Mesothelial cell of epicardium (in vitro differentiated cells): ENCODE results near the gene AHRR. TPM values are rescaled to one million over a fixed set of nuclear protein-coding genes. Genes with fewer than 3 reads are reported as not detected.

Experiments used
- DNase-seq, 2 experiments: peaks; one replicate each; pipeline ENCODE4 v3.0.0; 2021; ENCODE audit warnings: low spot score in 2 of 2; ENCODE audit not compliant: unreplicated experiment in 2 of 2
- H3K27ac Mint-ChIP-seq: 2 replicates; pipeline ENCODE4 v1.8.0; 2021; ENCODE audit warnings: mixed read lengths
- H3K27me3 Mint-ChIP-seq: 2 replicates; pipeline ENCODE4 v1.8.0; 2021; ENCODE audit warnings: low read depth, mixed read lengths
- H3K36me3 Mint-ChIP-seq: 2 replicates; pipeline ENCODE4 v1.8.0; 2021; ENCODE audit warnings: mixed read lengths
- H3K4me1 Mint-ChIP-seq: 2 replicates; pipeline ENCODE4 v1.8.0; 2021; ENCODE audit warnings: mixed read lengths
- H3K4me3 Mint-ChIP-seq: 2 replicates; pipeline ENCODE4 v1.8.0; 2021; ENCODE audit warnings: mild to moderate bottlenecking, moderate library complexity, mixed read lengths
- H3K9me3 Mint-ChIP-seq: 2 replicates; pipeline ENCODE4 v1.8.0; 2021; ENCODE audit warnings: mixed read lengths
- CTCF ChIP-seq: fragments of 200-600 bp; sonication (generic); IDR thresholded peaks from one replicate; pipeline ENCODE4 v1.5.0; 2021; ENCODE audit warnings: antibody characterized with exemption; ENCODE audit not compliant: unreplicated experiment
- total RNA-seq: library from RNA; stranded (reverse); gene quantifications from 3 replicates; pipeline ENCODE4 v1.2.1, GENCODE V29; 2021

Gene AHRR
- total RNA-seq, 1 donor from 2014 or later = 12.7 TPM

DNA sequence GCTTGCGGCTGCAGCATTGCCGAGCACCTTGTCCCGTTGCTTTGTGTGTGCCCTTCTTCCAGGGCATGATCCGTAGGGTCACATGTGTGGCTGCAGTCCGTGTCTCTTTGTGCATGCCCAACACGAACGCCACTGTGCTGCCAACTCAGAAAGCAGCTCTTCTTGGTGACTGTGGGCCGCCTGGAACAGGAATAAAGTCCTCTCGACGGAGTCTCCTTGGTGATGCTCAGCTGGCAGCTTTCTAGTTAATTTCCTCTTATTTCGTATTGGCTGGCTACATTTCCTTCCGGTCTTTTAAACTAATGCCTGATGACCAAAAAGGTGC is 127.2 kb downstream of the AHRR start:
- H3K27me3 Mint-ChIP-seq = no peaks in the 10 kb centered on the region
- H3K9me3 Mint-ChIP-seq = peaks cover 31% of the 10 kb centered on the region
- H3K4me3 Mint-ChIP-seq = no peak overlapping the region
- TF ChIP-seq CTCF = no peak
- H3K36me3 Mint-ChIP-seq = peaks cover 68% of the 10 kb centered on the region
- H3K27ac Mint-ChIP-seq = no peak overlapping the region
- DNase-seq = no peak
- H3K4me1 Mint-ChIP-seq = peaks cover 11% of the 10 kb centered on the region

DNA sequence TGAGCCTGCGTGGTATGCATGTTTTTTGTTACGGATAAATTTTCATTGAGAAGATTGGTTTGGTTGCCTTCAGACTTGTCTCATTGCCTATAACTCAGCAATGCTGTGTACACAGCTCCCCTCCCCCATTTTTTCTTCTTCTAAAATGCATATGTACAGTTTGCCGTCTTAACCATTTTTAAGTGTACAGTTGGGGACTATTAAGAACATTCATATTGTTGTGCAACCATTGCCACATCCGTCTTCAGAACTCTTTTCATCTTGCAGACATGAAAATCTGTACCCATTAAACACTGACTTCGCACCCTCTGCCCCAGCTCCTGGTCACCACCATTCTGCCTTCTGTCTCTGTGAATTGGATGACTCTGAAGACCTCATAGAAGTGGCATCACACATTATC is 127.6 kb downstream of the AHRR start:
- no peak overlapping the region for H3K4me3 Mint-ChIP-seq
- no peak for TF ChIP-seq CTCF
- peaks cover 70% of the 10 kb centered on the region for H3K36me3 Mint-ChIP-seq
- peaks cover 9% of the 10 kb centered on the region for H3K4me1 Mint-ChIP-seq
- H3K27me3 Mint-ChIP-seq = no peaks in the 10 kb centered on the region
- no peak for DNase-seq
- H3K27ac Mint-ChIP-seq = no peak overlapping the region
- H3K9me3 Mint-ChIP-seq = peaks cover 31% of the 10 kb centered on the region

DNA sequence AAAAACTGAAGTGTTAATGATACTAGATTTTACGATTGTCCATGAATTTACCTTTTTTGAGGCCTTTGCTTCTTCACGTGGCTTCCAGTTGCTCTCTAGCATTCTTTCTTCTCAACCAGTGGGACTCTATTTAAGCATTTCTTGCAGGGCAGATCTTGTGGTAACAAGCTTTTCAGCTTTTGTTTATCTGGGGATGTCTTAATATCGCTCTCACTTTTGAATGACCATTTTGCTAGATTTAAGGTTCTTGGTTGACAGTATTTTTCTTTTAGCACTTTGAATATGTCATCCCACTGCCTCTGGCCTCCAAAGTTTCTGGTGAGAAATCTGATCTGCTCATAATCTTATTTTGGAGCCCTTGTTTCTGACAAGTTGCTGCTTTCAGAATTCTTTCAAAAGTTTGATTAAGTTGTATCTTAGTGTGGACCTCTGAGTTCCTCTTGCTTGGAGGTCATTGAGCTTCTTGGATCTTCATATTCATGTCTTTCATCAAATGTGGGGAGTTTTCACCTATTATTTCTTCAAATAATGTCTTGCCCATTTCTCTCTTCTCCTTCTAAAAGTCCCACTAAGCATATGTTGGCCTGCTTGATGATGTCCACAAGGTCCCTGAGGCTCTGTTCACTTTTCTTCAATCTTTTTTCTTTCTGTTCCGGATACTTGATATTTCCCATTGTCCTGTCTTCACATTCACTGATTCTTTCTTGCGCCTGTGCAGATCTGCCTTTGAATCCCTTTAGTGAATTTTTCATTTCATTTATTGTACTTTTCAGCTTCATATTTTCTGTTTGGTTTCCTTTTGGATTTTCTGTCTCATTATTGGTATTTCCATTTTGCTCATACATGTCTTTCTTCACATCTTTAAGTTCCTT is 130.3 kb downstream of the AHRR start:
- Mint-ChIP-seq H3K4me1 (no peaks in the 10 kb centered on the region), H3K36me3 (peaks cover 79% of the 10 kb centered on the region), H3K27me3 (no peaks in the 10 kb centered on the region), H3K9me3 (peaks cover 31% of the 10 kb centered on the region), H3K27ac (no peak overlapping the region), H3K4me3 (no peak overlapping the region)
- no peak for TF ChIP-seq CTCF
- DNase-seq = no peak

DNA sequence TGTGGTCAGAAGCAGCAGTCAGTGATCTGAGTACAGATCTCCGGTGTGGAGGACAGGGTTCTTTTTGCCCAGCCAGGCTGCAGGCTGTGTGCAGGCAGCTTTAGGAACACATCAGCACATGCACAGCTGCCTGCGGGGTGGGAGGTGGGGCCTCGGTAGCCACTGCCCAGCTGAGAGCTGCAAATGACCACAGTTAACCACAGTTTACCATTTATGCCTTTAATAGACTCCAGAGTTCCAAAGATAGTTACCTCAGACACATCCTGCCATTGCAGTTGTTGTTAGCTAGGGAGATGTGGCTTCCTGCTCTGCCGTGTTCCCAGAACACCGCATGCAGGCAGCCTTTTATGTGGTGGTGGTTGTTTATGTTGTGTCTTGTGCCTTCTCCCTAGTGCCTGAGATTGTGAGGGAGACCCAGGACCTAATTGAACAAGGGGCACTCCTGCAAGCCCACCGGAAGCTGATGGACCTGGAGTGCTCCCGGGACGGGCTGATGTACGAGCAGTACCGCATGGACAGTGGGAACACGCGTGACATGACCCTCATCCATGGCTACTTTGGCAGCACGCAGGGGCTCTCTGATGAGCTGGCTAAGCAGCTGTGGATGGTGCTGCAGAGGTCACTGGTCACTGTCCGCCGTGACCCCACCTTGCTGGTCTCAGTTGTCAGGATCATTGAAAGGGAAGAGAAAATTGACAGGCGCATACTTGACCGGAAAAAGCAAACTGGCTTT is 131.6 kb downstream of the AHRR start:
- no peak for DNase-seq
- Mint-ChIP-seq H3K4me3 (no peak overlapping the region), H3K27ac (no peak overlapping the region), H3K9me3 (peaks cover 31% of the 10 kb centered on the region), H3K27me3 (no peaks in the 10 kb centered on the region), H3K36me3 (peaks cover 70% of the 10 kb centered on the region), H3K4me1 (no peaks in the 10 kb centered on the region)
- TF ChIP-seq CTCF = no peak

GRCh38 chr5:453725-454481 is 132.4 kb downstream of the AHRR start:
- H3K36me3 Mint-ChIP-seq = peaks cover 66% of the 10 kb centered on the region
- no peak overlapping the region for H3K27ac Mint-ChIP-seq
- no peak for TF ChIP-seq CTCF
- no peak for DNase-seq
- peaks cover 31% of the 10 kb centered on the region for H3K9me3 Mint-ChIP-seq
- no peaks in the 10 kb centered on the region for H3K27me3 Mint-ChIP-seq
- no peaks in the 10 kb centered on the region for H3K4me1 Mint-ChIP-seq
- no peak overlapping the region for H3K4me3 Mint-ChIP-seq
